Ishikawa (cell line): ENCODE results near the gene NRXN3.

Source experiments
- CEBPB ChIP-seq: IDR thresholded peaks from 2 replicates; pipeline ENCODE4 v1.6.1; 2012
- CREB1 ChIP-seq: IDR thresholded peaks from 2 replicates; pipeline ENCODE4 v1.6.1; 2012; ENCODE audit warnings: low read depth
- EP300 ChIP-seq: IDR thresholded peaks from 2 replicates; pipeline ENCODE4 v1.6.1; 2012; ENCODE audit warnings: borderline replicate concordance
- NFIC ChIP-seq: IDR thresholded peaks from 2 replicates; pipeline ENCODE4 v1.6.1; 2012
- TCF12 ChIP-seq: IDR thresholded peaks from 2 replicates; pipeline ENCODE4 v1.6.1; 2012; ENCODE audit warnings: low read depth
- YY1 ChIP-seq: IDR thresholded peaks from 2 replicates; pipeline ENCODE4 v1.6.1; 2012; ENCODE audit warnings: low read depth
- TF ChIP-seq, protein P1 (sequence below): IDR thresholded peaks from 2 replicates; pipeline ENCODE4 v1.6.1; 2012

GRCh38 chr14:78488938-78489337 lies 318.8 kb downstream of the NRXN3 start:
- TF ChIP-seq CEBPB: no peak
- TF ChIP-seq, protein P1, sequence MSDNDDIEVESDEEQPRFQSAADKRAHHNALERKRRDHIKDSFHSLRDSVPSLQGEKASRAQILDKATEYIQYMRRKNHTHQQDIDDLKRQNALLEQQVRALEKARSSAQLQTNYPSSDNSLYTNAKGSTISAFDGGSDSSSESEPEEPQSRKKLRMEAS: no peak
- TF ChIP-seq CREB1: no peak
- no peak for TF ChIP-seq YY1
- TF ChIP-seq NFIC: no peak
- TF ChIP-seq TCF12: no peak
- no peak for TF ChIP-seq EP300
